T-helper 2 cell treated with Interferon-gamma antibody and Interleukin-4, amounts not matched to agents 100 ng/mL and 5 ng/mL, for 36 hours (primary cell): ENCODE measurements around the gene SNX25. TPM values are rescaled to one million over a fixed set of nuclear protein-coding genes. Genes with fewer than 3 reads are reported as not detected.
"Not testable (repeated sequence)": the region's sequence is repeated elsewhere in the genome, so short reads cannot be mapped to it uniquely, and the experiment has no call there.

Source experiments
- intact Hi-C: fragments of 100-400 bp; cut with micrococcal nuclease; formaldehyde crosslinking; loops from one replicate; pipeline ENCODE4 v1.15.1; 2023
- total RNA-seq: library from RNA; stranded (reverse); gene quantifications from 2 replicates; pipeline ENCODE4 v1.2.3, GENCODE V29; 2022

SNX25 gene
- total RNA-seq, 1 donor from 2014 or later: 13.3 TPM

- intact Hi-C loops: no loop called here
These were observed 89.5 kb downstream of the SNX25 start for GRCh38 chr4:185298728-185299430.

GRCh38 chr4:185304541-185304940 lies 95.1 kb downstream of the SNX25 start:
- intact Hi-C loops: no loop called here

- intact Hi-C loops: no loop called here
These were observed 95.7 kb downstream of the SNX25 start for GRCh38 chr4:185304944-185305690.

- intact Hi-C loops: no loop called here
These were observed 96.6 kb downstream of the SNX25 start for GRCh38 chr4:185305979-185306442.

GRCh38 chr4:185307136-185307950 lies 97.9 kb downstream of the SNX25 start:
- intact Hi-C loops: no loop called here

- intact Hi-C loops: no loop called here
These were observed 100.4 kb downstream of the SNX25 start for GRCh38 chr4:185309770-185310169.

GRCh38 chr4:185311113-185311888 lies 101.9 kb downstream of the SNX25 start:
- intact Hi-C loops: no loop called here

- intact Hi-C loops: no loop called here
These were observed 103.3 kb downstream of the SNX25 start for GRCh38 chr4:185312699-185313098.

GRCh38 chr4:185317462-185317861 lies 108.1 kb downstream of the SNX25 start:
- intact Hi-C loops: not testable (repeated sequence)

- intact Hi-C loops: no loop called here
These were observed 108.5 kb downstream of the SNX25 start for GRCh38 chr4:185317880-185318279.

- intact Hi-C loops: no loop called here
These were observed 109.3 kb downstream of the SNX25 start for GRCh38 chr4:185318679-185319078.

- intact Hi-C loops: no loop called here
These were observed 113.4 kb downstream of the SNX25 start for GRCh38 chr4:185322803-185323202.

GRCh38 chr4:185323606-185324005 lies 114.2 kb downstream of the SNX25 start:
- intact Hi-C loops: no loop called here

GRCh38 chr4:185324361-185324760 lies 115.0 kb downstream of the SNX25 start:
- intact Hi-C loops: not testable (repeated sequence)

GRCh38 chr4:185325721-185326120 lies 116.3 kb downstream of the SNX25 start:
- intact Hi-C loops: not testable (repeated sequence)

GRCh38 chr4:185328586-185328985 lies 119.2 kb downstream of the SNX25 start:
- intact Hi-C loops: no loop called here

GRCh38 chr4:185329879-185330510 lies 120.6 kb downstream of the SNX25 start:
- intact Hi-C loops: not testable (repeated sequence)

- intact Hi-C loops: no loop called here
These were observed 123.4 kb downstream of the SNX25 start for GRCh38 chr4:185332575-185333464.

GRCh38 chr4:185334326-185334725 lies 124.9 kb downstream of the SNX25 start:
- intact Hi-C loops: no loop called here

GRCh38 chr4:185335579-185335978 lies 126.2 kb downstream of the SNX25 start:
- intact Hi-C loops: no loop called here
